ENCODE results near the gene TMEM220.

Gene TMEM220

GRCh38 chr17:10744501-10745000 is 14.7 kb upstream of the TMEM220 start:
- no peak for ATAC-seq (ENCODE audit: low read depth)

GRCh38 chr17:10743316-10744009 is 13.6 kb upstream of the TMEM220 start:
- TF ChIP-seq CTCF (IDR thresholded peaks at IDR 0.05; ENCODE audit: poor library complexity, severe bottlenecking) = no peak
- Histone ChIP-seq H3K4me3 (ENCODE audit: severe bottlenecking) (no peak overlapping the region), H3K27me3 (ENCODE audit: insufficient read depth, poor library complexity, severe bottlenecking) (no peaks in the 10 kb centered on the region), H3K4me1 (ENCODE audit: insufficient read depth, poor library complexity, severe bottlenecking) (no peaks in the 10 kb centered on the region), H3K9me3 (ENCODE audit: severe bottlenecking) (no peaks in the 10 kb centered on the region), H3K36me3 (ENCODE audit: low read depth) (no peaks in the 10 kb centered on the region), H3K27ac (ENCODE audit: poor library complexity, severe bottlenecking) (no peak overlapping the region)
- ATAC-seq (ENCODE audit: low read depth) = no peak
- no peak for DNase-seq (ENCODE audit: low spot score)

More at GRCh38 chr17:10744501-10745000, 14.7 kb upstream of the TMEM220 start:
- Histone ChIP-seq H3K27ac (ENCODE audit: poor library complexity, severe bottlenecking) (no peak overlapping the region), H3K4me3 (ENCODE audit: severe bottlenecking) (no peak overlapping the region), H3K27me3 (ENCODE audit: insufficient read depth, poor library complexity, severe bottlenecking) (no peaks in the 10 kb centered on the region), H3K9me3 (ENCODE audit: severe bottlenecking) (no peaks in the 10 kb centered on the region), H3K36me3 (ENCODE audit: low read depth) (no peaks in the 10 kb centered on the region), H3K4me1 (ENCODE audit: insufficient read depth, poor library complexity, severe bottlenecking) (no peaks in the 10 kb centered on the region)
- no peak for TF ChIP-seq CTCF (IDR thresholded peaks at IDR 0.05; ENCODE audit: poor library complexity, severe bottlenecking)
- DNase-seq (ENCODE audit: low spot score) = no peak

GRCh38 chr17:10742431-10742830 is 12.6 kb upstream of the TMEM220 start:
- Histone ChIP-seq H3K27me3 (ENCODE audit: insufficient read depth, poor library complexity, severe bottlenecking) (no peaks in the 10 kb centered on the region), H3K4me1 (ENCODE audit: insufficient read depth, poor library complexity, severe bottlenecking) (no peaks in the 10 kb centered on the region), H3K27ac (ENCODE audit: poor library complexity, severe bottlenecking) (no peak overlapping the region), H3K4me3 (ENCODE audit: severe bottlenecking) (no peak overlapping the region), H3K9me3 (ENCODE audit: severe bottlenecking) (no peaks in the 10 kb centered on the region), H3K36me3 (ENCODE audit: low read depth) (no peaks in the 10 kb centered on the region)
- ATAC-seq (ENCODE audit: low read depth) (no peak), DNase-seq (ENCODE audit: low spot score) (no peak)
- no peak for TF ChIP-seq CTCF (IDR thresholded peaks at IDR 0.05; ENCODE audit: poor library complexity, severe bottlenecking)

DNA sequence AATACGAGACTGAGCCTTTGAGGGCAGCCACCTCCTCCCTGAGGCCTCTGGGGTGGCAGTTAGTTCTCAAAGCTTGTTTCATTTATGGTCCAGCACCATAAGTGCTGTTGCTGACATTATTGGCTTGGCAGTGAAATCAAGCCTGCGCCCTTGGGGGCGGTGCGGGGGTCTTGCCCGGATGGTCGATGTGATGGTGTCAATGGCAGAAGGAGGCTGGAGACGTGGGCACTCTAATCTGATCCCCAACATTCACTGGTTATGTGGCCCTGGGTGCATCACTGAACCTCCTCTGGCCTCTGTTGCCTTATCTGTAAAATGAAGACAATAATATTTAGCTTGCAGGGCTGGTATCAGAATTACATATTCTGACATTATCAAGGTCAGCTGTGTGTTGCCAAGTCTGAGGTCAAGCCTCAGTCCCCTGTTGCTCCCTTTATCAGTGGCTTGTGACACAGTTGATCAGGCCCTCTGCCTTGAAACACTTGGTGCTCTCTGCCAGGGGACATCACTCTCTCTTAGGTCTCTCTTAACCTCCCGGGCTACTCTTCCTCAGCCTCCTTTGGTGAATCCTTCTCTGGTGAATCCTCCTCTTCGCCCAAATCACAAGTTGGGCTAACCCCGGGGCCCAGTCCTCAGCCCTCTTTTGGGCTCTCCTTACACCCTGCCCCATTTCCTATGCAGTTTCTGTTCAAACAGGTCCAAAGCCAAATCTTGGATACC is 11.8 kb upstream of the TMEM220 start:
- TF ChIP-seq CTCF (IDR thresholded peaks at IDR 0.05; ENCODE audit: poor library complexity, severe bottlenecking) = no peak
- no peak for ATAC-seq (ENCODE audit: low read depth)
- Histone ChIP-seq H3K27me3 (ENCODE audit: insufficient read depth, poor library complexity, severe bottlenecking) (no peaks in the 10 kb centered on the region), H3K9me3 (ENCODE audit: severe bottlenecking) (no peaks in the 10 kb centered on the region), H3K4me1 (ENCODE audit: insufficient read depth, poor library complexity, severe bottlenecking) (no peaks in the 10 kb centered on the region), H3K27ac (ENCODE audit: poor library complexity, severe bottlenecking) (no peak overlapping the region), H3K36me3 (ENCODE audit: low read depth) (no peaks in the 10 kb centered on the region), H3K4me3 (ENCODE audit: severe bottlenecking) (no peak overlapping the region)
- DNase-seq (ENCODE audit: low spot score) = no peak

GRCh38 chr17:10739386-10739785 is 9.6 kb upstream of the TMEM220 start:
- DNase-seq (ENCODE audit: low spot score) = no peak

More at GRCh38 chr17:10739386-10739785, 9.6 kb upstream of the TMEM220 start:
- no peak for TF ChIP-seq CTCF (IDR thresholded peaks at IDR 0.05; ENCODE audit: poor library complexity, severe bottlenecking)
- no peaks in the 10 kb centered on the region for H3K27me3 ChIP-seq (ENCODE audit: insufficient read depth, poor library complexity, severe bottlenecking)
- H3K4me1 ChIP-seq (ENCODE audit: insufficient read depth, poor library complexity, severe bottlenecking) = no peaks in the 10 kb centered on the region
- H3K36me3 ChIP-seq (ENCODE audit: low read depth) = no peaks in the 10 kb centered on the region
- no peaks in the 10 kb centered on the region for H3K9me3 ChIP-seq (ENCODE audit: severe bottlenecking)
- H3K27ac ChIP-seq (ENCODE audit: poor library complexity, severe bottlenecking) = no peak overlapping the region
- no peak overlapping the region for H3K4me3 ChIP-seq (ENCODE audit: severe bottlenecking)
- no peak for ATAC-seq (ENCODE audit: low read depth)

Measured in RWPE2 (cell line).